Right lobe of liver (tissue), 4 donors: ENCODE data around the gene TMEM245.

Experiments
- CTCF ChIP-seq, 4 donors: fragments of 200-600 bp in 3 of 4; fragments of 450-650 bp in 1 of 4; IDR thresholded peaks; one replicate each; pipeline versions ENCODE4 v1.5.1 to v1.8.0; 2016 to 2022; ENCODE audit warnings: antibody characterized with exemption in 4 of 4, mild to moderate bottlenecking in 2 of 4
- POLR2A ChIP-seq: fragments of 450-650 bp; IDR thresholded peaks from one replicate; pipeline ENCODE4 v1.6.1; 2017; ENCODE audit warnings: antibody characterized with exemption, mild to moderate bottlenecking
- donor health status: DM: no; HTN: no; CAD: no.
- donor health status: DM: no; HTN: no; CAD: no.
- donor health status: DM: no; HTN: yes; CAD: no.

- no peak for TF ChIP-seq CTCF (IDR thresholded peaks at IDR 0.05)
- TF ChIP-seq POLR2A, result no peak
These were observed 17.9 kb downstream of the TMEM245 start for GRCh38 chr9:109101810-109102209.
